ENCODE data around the gene OPRD1. TPM values are rescaled to one million over a fixed set of nuclear protein-coding genes. Genes with fewer than 3 reads are reported as not detected.

OPRD1 gene
- total RNA-seq, 1 experiment from 2014 or later, result 0.97 TPM

- intact Hi-C loops (cut with micrococcal nuclease; ENCODE audit: unreplicated experiment), result loop anchor here (5.0 kb wide), 1 partner anchor 73 kb away; no protein-coding TSS in a partner anchor
- no peak for TF ChIP-seq EZH2 (IDR thresholded peaks at IDR 0.05; ENCODE audit: borderline replicate concordance, low read depth, low read length, poor library complexity, severe bottlenecking)
- TF ChIP-seq, protein P1, sequence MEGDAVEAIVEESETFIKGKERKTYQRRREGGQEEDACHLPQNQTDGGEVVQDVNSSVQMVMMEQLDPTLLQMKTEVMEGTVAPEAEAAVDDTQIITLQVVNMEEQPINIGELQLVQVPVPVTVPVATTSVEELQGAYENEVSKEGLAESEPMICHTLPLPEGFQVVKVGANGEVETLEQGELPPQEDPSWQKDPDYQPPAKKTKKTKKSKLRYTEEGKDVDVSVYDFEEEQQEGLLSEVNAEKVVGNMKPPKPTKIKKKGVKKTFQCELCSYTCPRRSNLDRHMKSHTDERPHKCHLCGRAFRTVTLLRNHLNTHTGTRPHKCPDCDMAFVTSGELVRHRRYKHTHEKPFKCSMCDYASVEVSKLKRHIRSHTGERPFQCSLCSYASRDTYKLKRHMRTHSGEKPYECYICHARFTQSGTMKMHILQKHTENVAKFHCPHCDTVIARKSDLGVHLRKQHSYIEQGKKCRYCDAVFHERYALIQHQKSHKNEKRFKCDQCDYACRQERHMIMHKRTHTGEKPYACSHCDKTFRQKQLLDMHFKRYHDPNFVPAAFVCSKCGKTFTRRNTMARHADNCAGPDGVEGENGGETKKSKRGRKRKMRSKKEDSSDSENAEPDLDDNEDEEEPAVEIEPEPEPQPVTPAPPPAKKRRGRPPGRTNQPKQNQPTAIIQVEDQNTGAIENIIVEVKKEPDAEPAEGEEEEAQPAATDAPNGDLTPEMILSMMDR (conservative IDR thresholded peaks at IDR 0.05; ENCODE audit: low read depth, low read length), result no peak
- Histone ChIP-seq H3K4me3 (ENCODE audit: low read depth, low read length, poor library complexity, severe bottlenecking) (peak within 1 kb of the TSS; percentile 89), H3K27me3 (replicated peaks; ENCODE audit: insufficient read depth, low read depth, low read length, poor library complexity) (no peaks in the 10 kb centered on the region), H3K27ac (ENCODE audit: low read depth, low read length, poor library complexity, severe bottlenecking) (peak within 1 kb of the TSS; percentile 88), H3K4me1 (ENCODE audit: insufficient read depth, low read length, poor library complexity, severe bottlenecking) (peaks cover 38% of the 10 kb centered on the region), H3K36me3 (ENCODE audit: insufficient read depth, low read length, poor library complexity, severe bottlenecking) (peaks cover 12% of the 10 kb centered on the region), H3K9me3 (ENCODE audit: low read depth, low read length, poor library complexity, severe bottlenecking) (no peaks in the 10 kb centered on the region)
- BruUV-seq (replicated peaks), result no TSS peak
- ChIA-PET CTCF (interaction anchor here (0.6 to 1.0 kb wide), 2 partner anchors 16 to 32 kb away, joined by 3 read pairs; no protein-coding TSS in a partner anchor), POLR2A (ENCODE audit: low non-redundant PET) (interaction anchor here (0.6 to 0.7 kb wide), 2 partner anchors 247 to 275 kb away, joined by 4 to 7 read pairs; no protein-coding TSS in a partner anchor)
- peak; percentile 99 for DNase-seq (ENCODE audit: low spot score)
Measured at GRCh38 chr1:28914228-28915030, 102.5 kb downstream of the OPRD1 start, which contains the start of gene EPB41. TSS of gene EPB41 (plus strand) at chr1:28914569. CDS start at chr1:28987438, 72,869 bp downstream.

GRCh38 chr1:28915031-28915895 is 103.3 kb downstream of the OPRD1 start:
- BruUV-seq (replicated peaks), result no TSS peak
- peak overlapping the region; percentile 88 for H3K27ac ChIP-seq (ENCODE audit: low read depth, low read length, poor library complexity, severe bottlenecking)
- H3K4me1 ChIP-seq (ENCODE audit: insufficient read depth, low read length, poor library complexity, severe bottlenecking), result peaks cover 36% of the 10 kb centered on the region
- peak overlapping the region; percentile 89 for H3K4me3 ChIP-seq (ENCODE audit: low read depth, low read length, poor library complexity, severe bottlenecking)
- H3K9me3 ChIP-seq (ENCODE audit: low read depth, low read length, poor library complexity, severe bottlenecking), result no peaks in the 10 kb centered on the region
- TF ChIP-seq, protein P1 (conservative IDR thresholded peaks at IDR 0.05; ENCODE audit: low read depth, low read length), result no peak
- no peak for TF ChIP-seq EZH2 (IDR thresholded peaks at IDR 0.05; ENCODE audit: borderline replicate concordance, low read depth, low read length, poor library complexity, severe bottlenecking)
- intact Hi-C loops (cut with micrococcal nuclease; ENCODE audit: unreplicated experiment), result loop anchor here (5.0 kb wide), 1 partner anchor 72 kb away; no protein-coding TSS in a partner anchor
- no peaks in the 10 kb centered on the region for H3K27me3 ChIP-seq (replicated peaks; ENCODE audit: insufficient read depth, low read depth, low read length, poor library complexity)
- POLR2A ChIA-PET (ENCODE audit: low non-redundant PET), result interaction anchor here (0.6 kb wide), 2 partner anchors 251 to 295 kb away, joined by 6 to 9 read pairs; no protein-coding TSS in a partner anchor
- H3K36me3 ChIP-seq (ENCODE audit: insufficient read depth, low read length, poor library complexity, severe bottlenecking), result peaks cover 12% of the 10 kb centered on the region
- DNase-seq (ENCODE audit: low spot score), result peak; percentile 73
- CTCF ChIA-PET, result interaction anchor here (1.2 kb wide), 1 partner anchor 72 kb away, joined by 3 read pairs; no protein-coding TSS in a partner anchor

DNA sequence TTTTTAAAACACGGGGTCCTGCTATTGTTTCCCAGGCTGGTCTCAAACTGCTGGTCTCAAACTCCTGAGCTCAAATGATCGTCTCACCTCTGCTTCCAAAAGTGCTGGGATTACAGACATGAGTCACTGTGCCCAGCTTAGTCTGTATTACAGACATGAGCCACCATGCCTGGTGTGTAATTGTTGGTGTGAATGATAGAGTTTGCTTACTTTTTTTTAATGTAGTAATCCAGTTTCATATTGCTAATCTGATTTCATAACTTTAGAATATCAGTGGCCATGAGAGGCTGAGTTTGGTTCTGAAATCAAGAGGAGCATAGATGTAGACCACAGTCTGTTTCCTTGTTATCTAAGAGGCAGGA is 105.8 kb downstream of the OPRD1 start:
- intact Hi-C loops (cut with micrococcal nuclease; ENCODE audit: unreplicated experiment), result loop anchor here (5.0 kb wide), 1 partner anchor 70 kb away; no protein-coding TSS in a partner anchor
- Histone ChIP-seq H3K4me1 (ENCODE audit: insufficient read depth, low read length, poor library complexity, severe bottlenecking) (peaks cover 40% of the 10 kb centered on the region), H3K27ac (ENCODE audit: low read depth, low read length, poor library complexity, severe bottlenecking) (peak overlapping the region; percentile 22), H3K9me3 (ENCODE audit: low read depth, low read length, poor library complexity, severe bottlenecking) (no peaks in the 10 kb centered on the region), H3K27me3 (replicated peaks; ENCODE audit: insufficient read depth, low read depth, low read length, poor library complexity) (no peaks in the 10 kb centered on the region), H3K4me3 (ENCODE audit: low read depth, low read length, poor library complexity, severe bottlenecking) (no peak overlapping the region), H3K36me3 (ENCODE audit: insufficient read depth, low read length, poor library complexity, severe bottlenecking) (peaks cover 3% of the 10 kb centered on the region)
- ChIA-PET CTCF (no interaction called here), POLR2A (ENCODE audit: low non-redundant PET) (interaction anchor here (0.6 kb wide), 1 partner anchor 19 kb away, joined by 4 read pairs; no protein-coding TSS in a partner anchor)
- TF ChIP-seq, protein P1 (conservative IDR thresholded peaks at IDR 0.05; ENCODE audit: low read depth, low read length), result no peak
- no peak for TF ChIP-seq EZH2 (IDR thresholded peaks at IDR 0.05; ENCODE audit: borderline replicate concordance, low read depth, low read length, poor library complexity, severe bottlenecking)
- no peak for DNase-seq (ENCODE audit: low spot score)
- BruUV-seq (replicated peaks), result no TSS peak

All from A673 (cell line).